GM19238 (cell line): ENCODE data around the gene TMEM272.
A peak's percentile ranks its signal among the peaks of the same experiment; 100 is the strongest.

ENCODE experiments used
- DNase-seq: peaks from one replicate; pipeline ENCODE4 v3.0.0; 2011; ENCODE audit warnings: low spot score; ENCODE audit not compliant: insufficient read length

TMEM272 gene, protein sequence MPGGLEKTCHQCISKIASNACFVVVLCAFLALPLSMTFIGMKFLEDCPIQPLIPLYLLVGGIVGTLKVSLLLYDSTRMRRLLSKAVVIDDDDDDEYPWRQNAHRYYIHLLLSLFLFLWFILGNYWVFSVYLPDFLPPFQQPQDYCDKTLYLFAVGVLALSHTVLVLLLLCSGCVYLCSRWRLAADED

DNA sequence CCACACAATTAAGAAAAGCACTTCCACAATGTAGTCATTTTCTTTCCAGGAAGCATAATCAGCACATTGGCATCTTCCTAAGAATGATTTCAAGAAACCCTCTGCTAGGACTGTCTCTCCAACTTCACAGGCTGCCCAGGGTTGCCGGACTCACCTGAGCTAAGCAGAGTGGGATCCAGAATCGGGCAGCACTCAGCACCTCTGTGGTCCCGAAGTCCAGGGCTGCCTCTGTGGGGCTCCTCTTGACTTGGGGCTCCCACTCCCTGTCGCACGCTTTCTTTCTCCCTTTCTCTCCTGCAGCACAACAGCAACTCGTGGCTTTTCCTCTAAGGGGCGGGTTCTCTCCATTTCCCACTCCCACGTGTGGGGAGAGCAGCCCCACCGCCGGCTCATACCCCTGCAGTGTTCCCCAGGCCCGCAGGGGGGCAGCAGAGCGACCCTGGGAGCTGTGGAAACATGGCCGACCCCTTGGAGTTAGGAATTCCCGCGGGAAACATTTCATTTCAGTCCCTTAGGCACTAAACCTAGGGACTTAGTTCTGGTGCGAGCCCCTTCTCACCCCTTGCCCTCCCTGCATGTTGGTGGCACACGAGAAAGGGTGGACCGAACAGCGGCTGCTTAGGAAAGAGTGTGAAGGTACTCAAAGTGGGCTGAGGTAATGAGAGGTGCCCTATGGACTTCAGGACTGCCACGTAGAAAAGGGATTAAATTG lies at the start of gene TMEM272:
TMEM272 (minus strand) TSS at position 316 of the 712 bp plus-strand sequence. CDS start 6,647 bp downstream, outside the sequence.
- DNase-seq = peak; percentile 66

DNA sequence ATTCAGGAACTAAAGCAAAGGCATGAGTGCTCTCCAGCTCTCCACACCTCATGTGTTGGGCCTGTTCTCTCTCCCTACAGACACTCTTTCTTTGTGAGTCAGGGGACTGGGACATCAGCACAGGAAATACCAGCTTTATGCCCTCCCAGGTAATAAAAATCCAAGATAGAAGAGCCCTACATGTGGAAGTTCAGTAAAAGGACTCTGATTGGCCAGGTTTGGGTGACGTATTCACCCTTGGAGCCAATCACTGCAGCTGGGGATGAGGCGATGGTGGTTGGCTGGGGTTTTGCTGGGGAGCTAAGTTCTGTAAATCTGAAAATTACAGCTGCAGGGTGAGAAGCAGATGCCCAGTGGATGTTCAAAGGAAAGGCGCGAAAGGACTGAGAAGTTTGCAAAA lies 49.3 kb upstream of the TMEM272 start:
- DNase-seq = no peak

DNA sequence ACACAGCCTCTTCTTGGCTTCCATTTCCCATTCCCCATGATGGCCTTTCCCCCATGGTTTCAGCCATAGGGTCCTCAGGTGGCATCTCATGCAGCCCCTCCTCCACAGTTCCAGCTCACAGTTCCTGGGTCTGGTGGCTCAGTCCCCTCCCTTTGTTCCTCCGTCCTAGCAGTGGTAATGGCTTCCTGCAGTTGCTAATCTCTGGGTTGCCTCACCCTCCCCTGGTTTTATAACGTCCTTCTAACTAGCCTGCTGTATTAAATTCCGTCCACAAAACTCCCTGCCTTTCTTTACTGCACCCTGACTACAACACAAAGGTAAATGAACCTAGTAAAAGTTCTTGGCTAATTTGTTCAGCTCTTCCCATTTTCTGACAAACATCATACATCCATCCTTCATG lies 47.7 kb upstream of the TMEM272 start:
- DNase-seq = no peak

DNA sequence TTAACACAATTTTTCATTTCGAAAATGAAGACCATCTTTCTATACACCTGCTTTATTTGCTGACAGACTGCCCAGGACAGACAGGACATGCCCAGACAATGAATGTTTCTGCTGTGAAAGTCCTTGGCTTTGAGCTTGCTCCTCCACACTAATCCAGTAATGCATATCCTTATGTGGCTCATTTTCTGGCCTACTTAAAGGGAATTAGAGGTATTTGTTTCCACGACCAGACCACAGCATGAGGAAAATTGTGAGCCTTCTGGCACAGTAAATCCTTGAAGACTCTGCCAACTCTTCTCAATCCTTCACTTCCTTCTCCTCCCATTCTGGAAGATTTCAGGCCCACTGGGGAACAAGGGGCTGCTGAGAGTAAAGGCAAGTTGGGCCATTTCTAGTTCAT lies 42.5 kb upstream of the TMEM272 start:
- DNase-seq = no peak

DNA sequence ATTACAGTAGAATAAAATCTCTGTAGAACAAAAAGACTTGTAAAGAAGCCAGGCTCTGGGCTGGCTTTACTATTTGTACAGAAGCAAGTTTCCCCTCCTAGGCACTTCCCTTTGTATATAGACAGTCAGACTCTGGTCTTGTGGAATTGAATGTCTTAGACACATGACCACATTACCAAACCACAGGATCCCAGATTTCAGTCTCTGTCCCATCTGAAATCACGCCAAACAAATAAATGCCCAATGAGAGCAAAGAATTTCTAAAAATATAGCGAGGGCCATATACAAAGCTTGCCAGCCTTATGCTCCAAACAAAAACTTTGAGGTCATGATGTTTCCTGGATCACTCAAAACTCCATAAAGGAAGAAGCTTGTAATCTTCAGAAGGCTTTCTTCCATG lies 40.7 kb upstream of the TMEM272 start:
- no peak for DNase-seq

DNA sequence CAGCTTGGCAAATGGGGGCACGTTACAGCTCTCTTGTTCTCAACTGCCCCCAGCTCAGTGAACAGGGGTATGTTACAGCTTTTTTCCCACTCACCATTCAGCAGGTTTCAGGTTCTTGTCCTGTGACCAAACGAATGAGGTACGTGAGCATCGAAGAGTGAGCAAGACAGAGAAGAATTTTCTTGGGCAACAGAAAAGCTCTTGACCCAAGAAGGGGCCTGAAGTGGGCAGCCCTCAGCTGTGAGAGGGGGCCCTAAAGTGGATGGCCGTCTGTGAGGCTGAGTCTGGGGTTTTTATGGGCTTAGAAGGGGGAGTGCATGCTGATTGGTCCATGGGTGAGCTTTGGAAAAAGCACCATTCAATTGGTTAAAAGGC lies 38.2 kb upstream of the TMEM272 start:
- no peak for DNase-seq

DNA sequence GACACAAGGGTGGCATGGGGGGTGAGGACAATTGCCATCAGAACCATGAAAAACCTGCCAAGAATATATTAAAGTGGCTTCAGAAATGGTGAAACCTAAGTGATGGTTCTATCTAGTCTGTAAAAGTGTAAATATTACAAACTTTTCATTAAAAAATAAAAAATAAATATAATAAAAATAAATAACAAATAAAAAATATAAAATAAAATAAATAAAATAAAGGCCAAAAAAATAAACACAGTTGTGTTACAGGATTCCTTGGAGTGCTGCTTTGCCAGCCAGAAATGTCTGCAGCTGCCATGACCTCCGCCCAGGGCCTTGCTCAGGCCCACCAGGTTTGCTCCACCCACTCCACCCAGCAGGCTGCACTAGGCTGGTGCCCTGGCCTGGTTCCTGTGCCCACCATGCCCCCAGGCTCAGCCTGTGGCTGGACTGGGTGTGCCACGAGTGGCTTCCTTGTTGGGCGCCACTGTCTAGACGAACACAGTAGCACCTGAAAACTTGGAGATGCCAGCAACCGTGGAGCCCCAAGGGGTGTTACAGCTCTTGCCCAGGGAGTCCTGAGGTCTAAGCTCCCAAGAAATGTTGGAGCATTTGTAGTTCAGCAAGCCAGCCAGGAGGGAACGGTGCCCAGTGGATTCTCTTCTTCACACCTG lies 37.7 kb upstream of the TMEM272 start:
- DNase-seq = no peak

DNA sequence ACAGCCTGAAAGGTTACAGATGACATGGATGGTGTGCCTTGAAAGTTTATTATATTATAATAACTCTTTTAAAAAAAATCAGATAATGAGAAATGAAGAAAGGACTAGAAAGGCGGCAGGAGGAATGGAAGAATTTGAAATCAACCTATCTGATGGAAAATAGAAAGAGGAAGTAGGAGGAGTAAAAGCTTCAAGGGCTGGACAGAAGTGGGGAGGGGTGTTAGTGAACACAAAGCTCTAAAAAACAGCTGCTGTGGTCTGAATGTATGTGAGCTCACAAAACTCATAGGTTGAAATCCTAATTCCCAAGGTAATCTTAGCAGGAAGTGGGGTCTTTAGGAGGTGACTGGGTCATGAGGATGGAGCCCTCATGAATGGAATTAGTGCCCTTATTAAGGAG lies 36.3 kb upstream of the TMEM272 start:
- DNase-seq = no peak

DNA sequence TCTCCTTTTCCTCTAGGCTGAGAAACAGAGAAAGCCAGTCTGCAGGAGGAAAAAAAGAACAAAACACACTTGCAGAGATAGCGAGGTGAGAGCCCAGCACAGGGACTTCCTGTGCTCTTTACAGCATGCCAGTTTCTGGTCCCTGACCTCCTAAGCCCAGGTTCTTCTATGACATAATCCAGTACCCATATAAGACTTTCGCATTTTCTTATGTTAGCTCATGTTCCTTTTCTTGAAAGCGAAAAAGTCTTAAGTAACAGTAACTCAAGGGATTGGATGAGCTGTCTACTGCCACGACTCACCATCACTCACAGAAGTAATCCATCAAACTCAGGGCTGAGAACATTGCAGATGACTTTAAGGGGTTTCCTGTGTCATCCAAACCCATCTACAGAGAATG lies 34.2 kb upstream of the TMEM272 start:
- DNase-seq = no peak

DNA sequence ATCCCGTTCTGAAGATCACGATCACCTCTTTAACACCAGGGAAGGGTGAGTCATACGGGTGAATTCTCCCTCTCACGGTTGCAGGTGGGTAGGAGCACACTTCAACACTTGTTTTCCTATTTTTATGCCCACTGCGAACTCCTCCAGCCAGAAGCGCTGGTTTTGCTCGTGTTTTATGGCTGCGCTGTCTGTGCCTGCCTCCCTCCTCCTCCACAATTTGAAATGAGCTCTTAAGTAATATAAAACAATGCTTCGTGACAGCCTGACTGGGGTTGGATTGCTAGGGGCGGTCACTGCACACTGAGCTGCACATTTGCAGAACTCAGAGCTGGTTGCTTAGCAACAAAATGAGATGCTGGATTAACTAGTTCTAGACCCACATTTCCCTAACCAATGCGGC lies 29.7 kb upstream of the TMEM272 start:
- DNase-seq = no peak

DNA sequence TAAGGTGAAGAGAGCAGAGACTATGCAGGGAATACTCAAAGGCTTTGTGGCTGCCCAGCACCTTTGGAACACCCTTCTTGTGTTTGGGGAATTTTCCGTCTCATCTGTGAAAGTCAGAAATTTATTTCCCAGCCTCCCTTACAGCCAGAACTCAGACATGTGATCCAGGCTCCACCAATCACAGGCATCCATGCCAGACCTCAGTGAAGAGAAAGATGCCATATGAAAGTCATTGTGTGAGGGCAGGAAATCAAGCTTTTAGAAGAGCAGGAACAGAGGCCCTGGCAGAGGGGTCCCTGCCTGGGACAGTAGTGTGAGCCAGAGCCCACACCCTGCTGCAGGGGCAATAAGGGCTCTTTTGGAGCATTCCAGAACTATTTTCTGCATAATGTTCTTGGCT lies 28.9 kb upstream of the TMEM272 start:
- DNase-seq = no peak

DNA sequence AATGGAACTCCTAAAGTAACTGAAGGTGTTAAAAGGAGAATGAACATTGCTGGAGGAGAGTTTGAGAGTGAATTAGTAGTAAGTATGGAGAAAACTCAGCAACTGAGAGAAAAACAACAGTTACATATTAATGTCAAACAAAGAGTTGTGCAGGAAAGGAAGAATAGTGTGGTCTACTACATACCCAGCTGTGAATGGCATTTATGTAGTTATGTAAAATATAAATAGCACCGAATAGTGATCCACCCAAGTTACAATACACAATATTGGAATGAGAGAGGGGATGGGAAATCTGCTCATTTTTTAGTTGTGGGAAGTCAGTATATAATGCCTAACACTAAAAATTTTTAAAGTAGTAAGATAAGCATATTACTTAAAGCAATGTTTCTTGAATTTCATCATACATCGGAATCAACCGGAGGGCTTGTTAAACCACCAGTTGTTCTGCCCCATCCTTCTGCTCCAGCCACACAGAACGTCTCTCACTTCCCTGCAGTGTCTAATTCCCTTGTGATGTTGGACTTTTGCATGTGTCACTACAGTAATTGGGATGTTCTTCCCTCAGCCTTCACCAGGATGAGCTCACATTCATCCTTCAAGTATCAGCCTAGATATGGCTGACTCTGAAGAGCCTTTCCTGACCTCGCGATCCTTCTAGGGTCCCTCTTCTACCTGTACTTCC lies 28.3 kb upstream of the TMEM272 start:
- no peak for DNase-seq

DNA sequence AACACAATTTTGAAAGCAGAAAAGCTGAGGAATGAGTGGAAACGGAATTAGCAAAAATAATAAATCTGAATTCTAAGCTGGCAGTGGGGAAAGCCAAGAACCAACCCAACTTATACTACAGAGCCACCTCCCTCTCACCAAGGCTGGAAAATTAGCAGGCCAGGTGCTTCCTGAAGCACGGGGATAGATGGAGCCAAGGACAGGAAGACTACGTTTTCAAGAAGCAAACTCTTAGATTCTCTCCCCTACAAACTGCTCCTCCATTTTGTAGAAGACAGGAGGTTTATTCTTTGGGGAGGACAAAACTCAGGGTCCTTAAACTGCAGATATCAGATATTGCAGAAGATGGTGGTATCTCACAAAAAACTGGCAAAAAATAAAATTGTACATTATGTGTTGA lies 25.6 kb upstream of the TMEM272 start:
- DNase-seq = no peak

DNA sequence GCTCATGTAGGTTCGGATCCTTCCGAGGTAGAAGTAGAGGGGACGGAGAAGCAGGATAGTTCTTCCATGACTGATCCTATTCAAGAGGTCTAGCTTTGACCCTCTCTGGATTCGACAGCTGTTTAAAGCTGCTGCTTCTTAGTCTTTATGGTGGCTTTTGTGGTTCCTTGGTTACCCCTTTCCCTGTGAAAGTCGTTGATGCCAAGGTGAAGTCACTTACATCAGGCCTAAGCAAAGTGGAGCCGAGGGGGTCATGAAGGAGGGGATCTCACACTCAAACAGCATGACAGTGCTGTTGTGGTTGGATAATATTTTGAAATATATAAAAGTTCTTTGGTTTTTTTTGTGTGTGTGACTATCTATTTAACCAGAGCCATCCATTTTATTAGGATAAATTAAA lies 24.9 kb upstream of the TMEM272 start:
- no peak for DNase-seq

DNA sequence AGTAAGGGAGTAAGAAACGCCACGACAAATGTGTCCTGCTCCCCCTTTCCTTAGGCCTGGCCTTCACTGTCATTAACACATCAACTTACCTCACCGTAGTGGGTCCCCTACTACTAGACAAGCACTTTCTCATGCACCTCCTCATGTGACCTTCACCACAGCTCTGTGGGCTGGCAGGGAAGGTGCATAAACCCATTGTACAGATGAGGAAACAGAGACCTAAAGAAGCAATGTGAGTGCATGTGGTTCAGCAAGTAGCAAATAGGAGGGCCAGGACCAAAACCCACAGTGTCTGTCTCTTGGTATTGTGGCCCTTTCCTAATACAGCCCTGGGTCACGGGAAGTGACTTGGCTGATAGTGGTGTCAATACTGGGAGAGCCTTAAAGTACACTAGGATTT lies 22.1 kb upstream of the TMEM272 start:
- DNase-seq = no peak

DNA sequence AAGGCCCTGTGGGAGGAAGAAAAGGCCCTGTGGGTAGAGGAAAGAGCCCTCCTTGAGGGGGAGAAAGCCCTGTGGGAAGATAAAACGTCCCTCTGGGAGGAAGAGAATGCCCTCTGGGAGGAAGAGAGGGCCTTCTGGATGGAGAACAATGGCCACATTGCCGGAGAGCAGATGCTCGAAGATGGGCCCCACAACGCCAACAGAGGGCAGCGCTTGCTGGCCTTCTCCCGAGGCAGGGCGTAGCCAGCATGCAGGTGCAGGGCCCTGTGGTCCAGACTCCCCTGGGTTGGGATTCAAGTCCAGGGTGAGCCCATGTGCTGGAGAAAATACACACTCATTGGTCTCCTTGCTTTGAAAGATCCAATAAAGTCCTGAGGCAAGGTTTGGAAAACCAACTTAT lies 20.9 kb upstream of the TMEM272 start:
- DNase-seq = no peak

DNA sequence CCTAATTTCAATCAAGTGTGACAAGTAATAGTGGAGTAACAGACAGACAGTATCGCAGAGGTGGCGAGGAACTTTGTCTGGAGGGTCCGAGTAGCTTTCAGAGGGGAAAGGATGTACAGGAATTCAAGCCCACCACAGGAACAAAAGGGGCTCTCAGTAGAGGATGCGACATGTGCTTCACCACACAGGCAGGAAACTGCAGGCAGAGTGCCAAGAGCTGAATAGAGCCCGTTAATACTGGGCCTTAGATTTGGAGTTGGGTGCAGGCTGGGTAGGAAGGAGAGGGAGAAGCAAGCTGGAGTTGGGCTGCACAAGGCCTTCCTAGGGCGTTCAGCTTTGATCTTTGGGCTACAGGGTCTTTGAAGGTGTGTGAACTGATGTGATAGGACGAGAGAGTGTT lies 18.0 kb upstream of the TMEM272 start:
- DNase-seq = no peak

DNA sequence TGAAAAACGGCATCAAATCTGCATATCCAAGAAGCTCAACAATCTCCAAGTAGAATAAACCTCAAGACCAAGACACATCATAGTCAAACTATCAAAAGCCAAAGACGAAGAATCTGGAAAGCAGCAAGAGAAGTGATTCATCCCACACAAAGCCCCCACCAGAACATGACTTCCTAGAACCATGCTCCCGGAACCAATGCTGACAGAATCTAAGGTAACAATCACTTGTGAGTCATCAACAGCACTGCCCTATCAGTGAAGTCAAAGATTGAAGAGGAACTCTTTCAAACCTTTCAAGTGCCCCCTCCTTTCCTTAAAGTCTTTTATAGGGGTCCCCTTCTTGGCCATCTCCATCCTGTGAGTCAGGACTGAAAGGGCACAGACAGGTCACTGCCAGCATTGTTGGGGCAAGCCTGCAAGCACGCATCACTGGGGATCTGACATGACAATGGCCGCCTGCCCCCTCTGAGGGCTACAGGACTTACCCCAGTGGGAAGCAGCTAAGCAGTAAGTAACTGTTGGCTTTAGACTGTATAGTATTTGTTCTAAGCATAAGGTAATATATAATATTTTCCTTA lies 16.8 kb upstream of the TMEM272 start, which contains the start of gene CCDC70:
CCDC70 (plus strand) TSS at position 247 of the 578 bp plus-strand sequence. CDS start 3,443 bp downstream, outside the sequence.
- DNase-seq = no peak

DNA sequence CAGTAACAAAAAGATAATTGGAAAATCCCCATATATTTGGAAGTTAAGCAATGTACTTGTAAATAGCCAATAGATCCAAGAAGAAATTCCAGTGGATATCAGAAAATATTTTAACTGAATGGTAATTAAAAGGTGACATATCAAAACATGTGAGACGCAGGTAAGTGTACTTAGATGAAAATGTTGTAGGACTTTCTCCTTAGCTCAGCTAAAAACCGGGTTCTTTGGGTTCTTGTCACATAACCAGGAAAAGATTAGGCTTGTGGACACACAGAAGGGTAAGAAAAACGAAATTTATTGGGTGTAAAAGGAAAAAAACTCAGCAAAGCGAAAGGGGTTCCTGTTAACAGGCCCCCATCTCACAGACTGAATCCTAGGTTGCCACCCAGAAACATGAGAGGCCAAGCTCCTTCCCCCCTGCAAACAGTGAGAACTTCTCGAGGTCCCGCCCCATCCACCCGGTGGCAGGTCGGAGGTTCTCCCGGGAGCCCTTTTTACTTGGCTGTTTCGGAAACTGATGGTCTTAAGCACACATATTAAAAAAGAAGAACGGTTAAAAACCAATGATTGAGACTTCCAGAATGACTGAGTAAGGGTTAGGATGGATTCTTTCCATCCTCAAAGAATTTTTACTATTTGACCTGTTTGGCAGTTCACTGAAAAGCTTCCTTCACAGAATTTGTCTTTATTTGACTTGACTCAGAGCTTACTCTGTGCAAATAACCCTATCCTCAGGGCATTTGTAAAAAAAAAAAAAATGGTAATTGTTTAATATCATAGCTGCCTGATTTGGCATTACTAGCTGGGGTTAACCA lies 13.7 kb upstream of the TMEM272 start:
- DNase-seq = no peak

DNA sequence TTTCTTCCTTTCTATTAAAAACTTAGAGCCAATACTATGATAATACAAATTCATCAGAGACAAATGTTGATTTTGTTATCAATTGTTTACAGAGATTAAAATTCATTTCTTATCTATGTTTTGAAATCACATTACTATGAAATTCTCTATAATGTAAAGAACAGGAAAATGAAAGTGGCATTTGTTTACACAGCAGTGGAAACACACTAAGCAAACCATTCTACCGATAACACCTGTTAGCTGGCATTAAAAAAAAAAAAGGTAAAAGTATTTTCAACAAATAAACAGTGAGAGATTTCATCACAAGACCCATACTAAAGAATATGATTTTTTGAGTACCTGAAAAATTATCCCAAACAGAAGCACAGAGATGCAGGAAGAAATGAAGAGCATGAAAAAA lies 12.0 kb upstream of the TMEM272 start:
- DNase-seq = no peak
